Measurements from ENCODE around the gene ELOB.

- TF ChIP-seq CTCF (IDR thresholded peaks at IDR 0.05) (no peak), POLR2AphosphoS5 (IDR thresholded peaks at IDR 0.05; ENCODE audit: insufficient read depth in 1 of 2, low read depth in 1 of 2) (no peak), POLR2A (IDR thresholded peaks at IDR 0.05) (no peak)
Measured at GRCh38 chr16:2815299-2815771, 38.3 kb upstream of the ELOB start.
